AML-193 (cell line): ENCODE measurements around the gene AMDHD2.
"Not testable (repeated sequence)": the region's sequence is repeated elsewhere in the genome, so short reads cannot be mapped to it uniquely, and the experiment has no call there.

Experiments
- DNase-seq, 2 experiments: peaks; one replicate each; lab custom pipeline; 2025; lab: John Stamatoyannopoulos, UW

The AMDHD2 gene

GRCh38 chr16:2520097-2520783 is at the start of gene AMDHD2:
TSS of gene AMDHD2 (plus strand) at chr16:2520371. CDS start at chr16:2520459, 88 bp downstream.
- peak; percentile 49 to 58 for DNase-seq

DNA sequence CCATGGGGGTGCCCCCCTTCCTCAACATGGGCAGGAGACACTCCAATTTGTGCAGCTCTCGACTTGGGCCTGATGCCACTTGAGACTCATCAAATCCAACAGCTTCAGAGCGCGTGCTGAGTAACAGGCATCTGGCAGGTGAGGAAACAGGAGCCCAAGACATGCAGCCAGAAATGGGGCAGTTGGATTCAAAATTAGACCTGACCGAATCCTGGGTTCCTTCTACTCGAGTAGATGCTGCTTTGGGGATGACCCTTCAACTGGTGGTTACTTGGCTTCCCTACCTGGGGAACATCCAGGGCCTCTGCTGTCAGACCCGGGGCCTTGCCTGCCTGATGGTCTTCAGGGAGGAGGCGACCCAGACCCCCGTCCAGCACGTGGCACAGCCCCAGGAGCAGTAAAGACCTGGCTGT is 49.6 kb upstream of the AMDHD2 start:
- no peak for DNase-seq

GRCh38 chr16:2471016-2471652 is 49.0 kb upstream of the AMDHD2 start, which contains the start of gene NTN3:
TSS of gene NTN3 (plus strand) at chr16:2471297. CDS start at chr16:2471702, 405 bp downstream.
- DNase-seq = no peak

- no peak for DNase-seq
Observed at GRCh38 chr16:2471653-2472487, 48.3 kb upstream of the AMDHD2 start.

GRCh38 chr16:2472488-2472864 is 47.7 kb upstream of the AMDHD2 start:
- DNase-seq = no peak

DNA sequence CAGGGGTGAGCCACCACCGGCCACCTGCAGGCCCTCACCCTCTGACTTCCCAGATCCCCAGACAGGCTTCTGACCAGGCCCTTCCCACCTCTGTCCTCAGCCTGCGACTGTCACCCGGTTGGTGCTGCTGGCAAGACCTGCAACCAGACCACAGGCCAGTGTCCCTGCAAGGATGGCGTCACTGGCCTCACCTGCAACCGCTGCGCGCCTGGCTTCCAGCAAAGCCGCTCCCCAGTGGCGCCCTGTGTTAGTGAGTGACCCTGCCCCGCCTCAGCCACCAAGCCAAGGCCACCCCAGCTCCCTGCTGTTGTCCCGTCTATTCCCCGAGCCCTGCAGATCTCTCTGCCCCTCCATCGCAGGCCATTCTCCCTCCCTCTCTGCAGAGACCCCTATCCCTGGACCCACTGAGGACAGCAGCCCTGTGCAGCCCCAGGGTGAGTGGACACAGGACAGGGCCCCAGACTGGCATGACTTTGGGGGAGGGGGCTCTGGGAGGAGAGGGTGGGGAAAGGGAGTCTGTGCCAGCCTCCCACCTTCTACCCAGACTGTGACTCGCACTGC is 47.2 kb upstream of the AMDHD2 start:
- no peak for DNase-seq

DNA sequence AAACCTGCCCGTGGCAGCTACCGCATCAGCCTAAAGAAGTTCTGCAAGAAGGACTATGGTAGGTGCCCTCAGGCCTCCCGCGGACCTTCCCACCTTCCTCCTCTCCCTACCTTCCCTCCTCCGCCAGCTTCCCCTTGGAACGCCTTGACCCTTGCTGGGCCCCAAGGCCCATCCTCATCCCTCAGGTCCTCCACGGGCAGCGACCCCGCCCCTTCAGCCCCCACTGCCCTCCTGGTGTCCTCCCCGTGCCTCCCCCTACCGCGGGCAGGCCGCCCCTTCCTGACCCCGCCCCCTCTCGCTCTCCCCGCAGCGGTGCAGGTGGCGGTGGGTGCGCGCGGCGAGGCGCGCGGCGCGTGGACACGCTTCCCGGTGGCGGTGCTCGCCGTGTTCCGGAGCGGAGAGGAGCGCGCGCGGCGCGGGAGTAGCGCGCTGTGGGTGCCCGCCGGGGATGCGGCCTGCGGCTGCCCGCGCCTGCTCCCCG is 46.7 kb upstream of the AMDHD2 start:
- peak in 1 of 2 experiments; percentile 20 for DNase-seq

- peak; percentile 25 to 34 for DNase-seq
Observed at GRCh38 chr16:2473999-2474876, 45.9 kb upstream of the AMDHD2 start.

- peak; percentile 58 to 66 for DNase-seq
Observed at GRCh38 chr16:2474877-2475412, 45.2 kb upstream of the AMDHD2 start, which contains the start of gene TBC1D24. TSS of gene TBC1D24 (plus strand) at chr16:2475127. CDS start at chr16:2496149, 21,022 bp downstream.

- DNase-seq = peak in 1 of 2 experiments; percentile 14
Observed at GRCh38 chr16:2475413-2476344, 44.5 kb upstream of the AMDHD2 start.

DNA sequence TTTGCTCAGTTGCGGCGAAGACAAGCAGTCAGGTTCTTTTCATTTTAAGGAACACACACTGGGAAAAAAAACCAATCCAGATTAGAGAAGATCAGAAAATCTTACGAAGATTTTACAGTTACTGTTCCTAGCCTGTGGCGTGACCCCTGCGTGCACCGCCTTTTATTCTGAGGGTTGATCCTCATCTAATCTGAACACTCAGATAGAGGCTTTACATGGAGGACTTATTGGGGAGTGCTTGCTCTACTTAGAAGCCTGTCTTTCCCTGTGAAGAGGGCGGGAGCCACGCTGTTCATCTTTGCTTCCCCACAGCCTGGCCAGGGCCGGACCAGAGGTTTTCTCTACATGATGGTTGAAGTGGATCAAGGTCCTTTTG is 43.8 kb upstream of the AMDHD2 start:
- no peak for DNase-seq

- DNase-seq = no peak
Observed at GRCh38 chr16:2476741-2477140, 43.4 kb upstream of the AMDHD2 start.

DNA sequence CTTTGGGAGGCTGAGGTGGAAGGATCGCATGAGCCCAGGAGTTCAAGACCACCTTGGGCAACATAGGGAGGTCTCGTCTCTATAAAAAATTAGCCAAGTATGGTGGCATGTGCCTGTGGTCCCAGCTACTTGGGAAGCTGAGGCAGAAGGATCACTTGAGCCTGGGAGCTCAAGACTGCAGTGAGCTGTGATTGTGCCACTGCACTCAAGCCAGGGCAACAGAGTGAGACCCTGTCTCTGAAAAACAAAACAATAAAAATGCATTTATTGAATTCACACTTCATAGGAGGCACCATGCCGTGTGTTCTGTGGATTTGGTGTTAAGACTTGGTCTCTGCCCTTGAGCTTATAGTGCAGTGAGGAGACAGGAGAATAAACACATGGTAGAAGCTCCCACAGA is 42.8 kb upstream of the AMDHD2 start:
- no peak for DNase-seq

- no peak for DNase-seq
Observed at GRCh38 chr16:2478279-2478678, 41.9 kb upstream of the AMDHD2 start.

GRCh38 chr16:2479996-2480395 is 40.2 kb upstream of the AMDHD2 start:
- DNase-seq = not testable (repeated sequence)

- no peak for DNase-seq
Observed at GRCh38 chr16:2480948-2481347, 39.2 kb upstream of the AMDHD2 start.

GRCh38 chr16:2481676-2482075 is 38.5 kb upstream of the AMDHD2 start:
- no peak for DNase-seq

- DNase-seq = no peak
Observed at GRCh38 chr16:2482249-2482648, 37.9 kb upstream of the AMDHD2 start.

GRCh38 chr16:2482708-2483534 is 37.2 kb upstream of the AMDHD2 start:
- DNase-seq = no peak
